ENCODE measurements around the gene FBXO36. TPM values are rescaled to one million over a fixed set of nuclear protein-coding genes. Genes with fewer than 3 reads are reported as not detected.

The FBXO36 gene
- total RNA-seq, 1 donor, result 5.5 TPM

GRCh38 chr2:230052299-230052698 lies 130.0 kb downstream of the FBXO36 start:
- TF ChIP-seq, protein P1, sequence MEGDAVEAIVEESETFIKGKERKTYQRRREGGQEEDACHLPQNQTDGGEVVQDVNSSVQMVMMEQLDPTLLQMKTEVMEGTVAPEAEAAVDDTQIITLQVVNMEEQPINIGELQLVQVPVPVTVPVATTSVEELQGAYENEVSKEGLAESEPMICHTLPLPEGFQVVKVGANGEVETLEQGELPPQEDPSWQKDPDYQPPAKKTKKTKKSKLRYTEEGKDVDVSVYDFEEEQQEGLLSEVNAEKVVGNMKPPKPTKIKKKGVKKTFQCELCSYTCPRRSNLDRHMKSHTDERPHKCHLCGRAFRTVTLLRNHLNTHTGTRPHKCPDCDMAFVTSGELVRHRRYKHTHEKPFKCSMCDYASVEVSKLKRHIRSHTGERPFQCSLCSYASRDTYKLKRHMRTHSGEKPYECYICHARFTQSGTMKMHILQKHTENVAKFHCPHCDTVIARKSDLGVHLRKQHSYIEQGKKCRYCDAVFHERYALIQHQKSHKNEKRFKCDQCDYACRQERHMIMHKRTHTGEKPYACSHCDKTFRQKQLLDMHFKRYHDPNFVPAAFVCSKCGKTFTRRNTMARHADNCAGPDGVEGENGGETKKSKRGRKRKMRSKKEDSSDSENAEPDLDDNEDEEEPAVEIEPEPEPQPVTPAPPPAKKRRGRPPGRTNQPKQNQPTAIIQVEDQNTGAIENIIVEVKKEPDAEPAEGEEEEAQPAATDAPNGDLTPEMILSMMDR (IDR thresholded peaks at IDR 0.05; ENCODE audit: insufficient read depth, low read length), result no peak
- DNase-seq (ENCODE audit: low read depth), result no peak
- H3K4me3 ChIP-seq (ENCODE audit: low read depth, low read length), result no peak overlapping the region

- DNase-seq (ENCODE audit: low read depth), result peak; percentile 83
- TF ChIP-seq, protein P1 (IDR thresholded peaks at IDR 0.05; ENCODE audit: insufficient read depth, low read length), result no peak
- H3K4me3 ChIP-seq (ENCODE audit: low read depth, low read length), result no peak overlapping the region
Measured at GRCh38 chr2:230053753-230054478, 131.6 kb downstream of the FBXO36 start.

GRCh38 chr2:230060672-230061293 lies 138.5 kb downstream of the FBXO36 start:
- DNase-seq (ENCODE audit: low read depth), result no peak
- no peak overlapping the region for H3K4me3 ChIP-seq (ENCODE audit: low read depth, low read length)
- TF ChIP-seq, protein P1 (IDR thresholded peaks at IDR 0.05; ENCODE audit: insufficient read depth, low read length), result no peak

Small RNA genes lying within 50 kb of the gene (small RNA-seq; reads per million reads assigned to genes)
- gene RNU6-1027P (not detected), gene RNU6-613P (not detected), gene RNU6-964P (not detected), gene RNY4P19 (not detected)

Other genes with a start within 250 kb of the FBXO36 start
- gene DNER, start 207.9 kb upstream of the FBXO36 start, total RNA-seq (ENCODE audit: low replicate concordance), result 0.72 TPM in 1 of 2 replicates, not detected in the other
- 151 and 210 TPM in 2 replicates for gene TRIP12, start 494 bp upstream of the FBXO36 start, total RNA-seq (ENCODE audit: low replicate concordance)
- 0.49 and 1.4 TPM in 2 replicates for gene SLC16A14, start 146.4 kb downstream of the FBXO36 start, total RNA-seq (ENCODE audit: low replicate concordance)

All from fibroblast of the aortic adventitia (primary cell).